K562 (cell line): ENCODE measurements around the gene PPL. TPM values are rescaled to one million over a fixed set of nuclear protein-coding genes. Genes with fewer than 3 reads are reported as not detected.

Source experiments
- ADNP ChIP-seq: fragments of 200-800 bp; sonication (Bioruptor generic); IDR thresholded peaks from 2 replicates; pipeline ENCODE4 v1.6.1; 2016; ENCODE audit warnings: missing genetic modification characterization, missing compliant biosample characterization
- ASH1L ChIP-seq: fragments of 450-650 bp; IDR thresholded peaks from 2 replicates; pipeline ENCODE4 v1.6.1; 2018; ENCODE audit warnings: borderline replicate concordance, mild to moderate bottlenecking, low read depth; ENCODE audit not compliant: partially characterized antibody
- CEBPG ChIP-seq, 3 experiments: fragments of 200-800 bp in 1 of 3; sonication (Bioruptor generic) in 1 of 3; sonication (generic) in 1 of 3; formaldehyde crosslinking in 1 of 3; IDR thresholded peaks in 2 of 3; conservative IDR thresholded peaks in 1 of 3; 2 replicates each; pipeline versions ENCODE4 v1.6.1 to v1.8.0; 2016 to 2022; ENCODE audit warnings: missing compliant biosample characterization in 2 of 3, missing genetic modification characterization in 2 of 3, mild to moderate bottlenecking in 1 of 3, missing genetic modification reagents in 1 of 3
- CTBP1 ChIP-seq: fragments of 450-650 bp; IDR thresholded peaks from 2 replicates; pipeline ENCODE4 v1.6.1; 2016; ENCODE audit warnings: borderline replicate concordance
- HNRNPH1 ChIP-seq: fragments of 200-400 bp; formaldehyde crosslinking; optimal IDR thresholded peaks from 2 replicates; pipeline ENCODE3; 2017; ENCODE audit warnings: low read depth, mild to moderate bottlenecking, low read length, moderate library complexity
- KLF1 ChIP-seq: fragments of 450-650 bp; IDR thresholded peaks from 2 replicates; pipeline ENCODE4 v1.6.1; 2016; ENCODE audit warnings: missing genetic modification characterization, missing compliant biosample characterization
- MXI1 ChIP-seq: IDR thresholded peaks from 2 replicates; pipeline ENCODE4 v1.6.1; 2011; ENCODE audit warnings: low read depth, mild to moderate bottlenecking, improper control_type of control experiment, low read length
- PHB ChIP-seq: fragments of 250-450 bp; sonication (Bioruptor Pico); IDR thresholded peaks from 2 replicates; pipeline ENCODE4 v1.5.0; 2021
- POLR2G ChIP-seq: fragments of 200-400 bp; formaldehyde crosslinking; IDR thresholded peaks from 2 replicates; pipeline ENCODE4 v1.6.1; 2017; ENCODE audit warnings: low read depth, mild to moderate bottlenecking, antibody characterized with exemption, low read length, moderate library complexity
- SRSF3 ChIP-seq: fragments of 200-400 bp; formaldehyde crosslinking; IDR thresholded peaks from 2 replicates; pipeline ENCODE4 v1.6.1; 2016; ENCODE audit warnings: mild to moderate bottlenecking, low read length, moderate library complexity; ENCODE audit not compliant: insufficient read depth
- VEZF1 ChIP-seq: fragments of 200-800 bp; sonication (Bioruptor generic); IDR thresholded peaks from 2 replicates; pipeline ENCODE4 v1.6.1; 2017; ENCODE audit warnings: missing genetic modification characterization, missing compliant biosample characterization
- ZBTB26 ChIP-seq: fragments of 450-650 bp; formaldehyde crosslinking; IDR thresholded peaks from 2 replicates; pipeline ENCODE4 v1.4.0; 2022; ENCODE audit warnings: missing genetic modification characterization
- ZFX ChIP-seq: sonication (generic); formaldehyde crosslinking; IDR thresholded peaks from 2 replicates; pipeline ENCODE4 v1.8.0; 2022; ENCODE audit warnings: mild to moderate bottlenecking, missing genetic modification reagents, moderate library complexity
- polyA plus RNA-seq, 8 experiments: library from polyadenylated mRNA; depleted of rRNA in 4 of 8; stranded (reverse) in 5 of 8; unstranded in 3 of 8; fragments of >200 nt; fragmentation: Nextera tagmentation in 2 of 8; fragmentation: Illumina TruSeq in 1 of 8; extraction: Ambion mirVana in 2 of 8; extraction: Trizol in 1 of 8; gene quantifications; 2 replicates each; pipeline versions ENCODE4 v1.2.1 to v1.2.3, GENCODE V29; 2011 to 2014; ENCODE audit warnings: inconsistent platforms in 1 of 8, missing spikeins in 1 of 8
- total RNA-seq, 7 experiments: library from RNA; depleted of rRNA in 6 of 7; stranded (reverse); fragments of >200 nt in 6 of 7; fragmentation: Illumina TruSeq in 2 of 7; extraction: Trizol in 2 of 7; gene quantifications; 2 replicates each; pipeline versions ENCODE4 v1.2.1 to v1.2.3, GENCODE V29; 2011 to 2021; ENCODE audit warnings: low replicate concordance in 1 of 7
- TF ChIP-seq, protein P1 (sequence below): fragments of 250-450 bp; sonication (Bioruptor Pico); IDR thresholded peaks from 2 replicates; pipeline ENCODE4 v1.4.0; 2020; ENCODE audit warnings: mild to moderate bottlenecking, moderate library complexity, borderline replicate concordance

PPL gene
- total and polyA plus RNA-seq, 9 of the 15 experiments (the other 6 are each of a cell fraction or from before 2014, with no cell fraction given): 0.01 to 0.15 (median 0.07) TPM; not detected in 3

GRCh38 chr16:4936991-4937781 lies at the start of gene PPL (continued):
- TF ChIP-seq, protein P1, sequence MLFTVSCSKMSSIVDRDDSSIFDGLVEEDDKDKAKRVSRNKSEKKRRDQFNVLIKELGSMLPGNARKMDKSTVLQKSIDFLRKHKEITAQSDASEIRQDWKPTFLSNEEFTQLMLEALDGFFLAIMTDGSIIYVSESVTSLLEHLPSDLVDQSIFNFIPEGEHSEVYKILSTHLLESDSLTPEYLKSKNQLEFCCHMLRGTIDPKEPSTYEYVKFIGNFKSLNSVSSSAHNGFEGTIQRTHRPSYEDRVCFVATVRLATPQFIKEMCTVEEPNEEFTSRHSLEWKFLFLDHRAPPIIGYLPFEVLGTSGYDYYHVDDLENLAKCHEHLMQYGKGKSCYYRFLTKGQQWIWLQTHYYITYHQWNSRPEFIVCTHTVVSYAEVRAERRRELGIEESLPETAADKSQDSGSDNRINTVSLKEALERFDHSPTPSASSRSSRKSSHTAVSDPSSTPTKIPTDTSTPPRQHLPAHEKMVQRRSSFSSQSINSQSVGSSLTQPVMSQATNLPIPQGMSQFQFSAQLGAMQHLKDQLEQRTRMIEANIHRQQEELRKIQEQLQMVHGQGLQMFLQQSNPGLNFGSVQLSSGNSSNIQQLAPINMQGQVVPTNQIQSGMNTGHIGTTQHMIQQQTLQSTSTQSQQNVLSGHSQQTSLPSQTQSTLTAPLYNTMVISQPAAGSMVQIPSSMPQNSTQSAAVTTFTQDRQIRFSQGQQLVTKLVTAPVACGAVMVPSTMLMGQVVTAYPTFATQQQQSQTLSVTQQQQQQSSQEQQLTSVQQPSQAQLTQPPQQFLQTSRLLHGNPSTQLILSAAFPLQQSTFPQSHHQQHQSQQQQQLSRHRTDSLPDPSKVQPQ (CRISPR knock-in tag): no peak
- no peak for TF ChIP-seq ZBTB26
- TF ChIP-seq CTBP1: 0 out of 2 replicates have a peak, but pooled peaks have one; percentile 14
- TF ChIP-seq KLF1 (tag): no peak
- TF ChIP-seq SRSF3: no peak
- no peak for TF ChIP-seq VEZF1 (CRISPR knock-in tag)
- no peak for TF ChIP-seq CEBPG (CRISPR knock-in tag; IDR thresholded peaks at IDR 0.05)
- no peak for TF ChIP-seq CEBPG (tag; conservative IDR thresholded peaks at IDR 0.05 in 1 of 2, IDR thresholded peaks at IDR 0.05 in 1 of 2)
- TF ChIP-seq ZFX (CRISPR knock-in tag): peak; percentile 68
- 0 out of 2 replicates have a peak, but pooled peaks have one; percentile 19 for TF ChIP-seq POLR2G
- TF ChIP-seq MXI1: no peak
- no peak for TF ChIP-seq ASH1L
- no peak for TF ChIP-seq PHB (CRISPR knock-in tag)
- no peak for TF ChIP-seq HNRNPH1
- no peak for TF ChIP-seq ADNP (tag)
- TF ChIP-seq, all 486 proteins: peak for 5
